ENCODE data around the gene SLC9A4. TPM values are rescaled to one million over a fixed set of nuclear protein-coding genes. Genes with fewer than 3 reads are reported as not detected.

Gene SLC9A4
- total RNA-seq, 1 donor from 2014 or later, result 0.62 TPM

DNA sequence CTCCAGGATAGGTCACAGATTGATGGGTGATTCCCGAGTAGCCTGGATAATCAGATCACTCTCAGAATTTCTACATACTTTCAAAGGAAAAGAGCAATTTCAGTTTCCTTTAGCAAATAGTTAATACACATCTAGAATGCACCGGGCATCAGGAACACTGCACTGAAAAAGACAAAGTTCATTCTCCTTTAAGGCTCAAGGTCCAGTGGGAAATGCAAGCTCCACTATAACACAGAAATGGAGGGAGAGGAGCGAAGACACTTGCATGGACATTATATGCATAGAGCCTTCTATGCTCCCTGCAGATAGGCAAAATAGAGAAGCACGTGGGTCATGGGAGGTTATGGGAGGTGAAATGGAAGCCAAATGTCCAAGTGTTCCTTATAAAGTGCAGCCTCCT is 49.1 kb downstream of the SLC9A4 start:
- TF ChIP-seq CTCF (IDR thresholded peaks at IDR 0.05; ENCODE audit: unreplicated experiment), result no peak
- H3K4me1 Mint-ChIP-seq (ENCODE audit: low read depth), result peaks cover 6% of the 10 kb centered on the region
- H3K27ac Mint-ChIP-seq, result no peak overlapping the region

GRCh38 chr2:102522890-102523289 is 49.9 kb downstream of the SLC9A4 start:
- Mint-ChIP-seq H3K27ac (no peak overlapping the region), H3K9me3 (ENCODE audit: low read depth) (no peaks in the 10 kb centered on the region), H3K4me1 (ENCODE audit: low read depth) (peaks cover 6% of the 10 kb centered on the region), H3K36me3 (ENCODE audit: insufficient read depth) (no peaks in the 10 kb centered on the region), H3K27me3 (no peaks in the 10 kb centered on the region), H3K4me3 (ENCODE audit: low read depth) (no peak overlapping the region)
- no peak for TF ChIP-seq CTCF (IDR thresholded peaks at IDR 0.05; ENCODE audit: unreplicated experiment)
- no peak for DNase-seq (ENCODE audit: low spot score, unreplicated experiment)

More for the DNA sequence above, 49.1 kb downstream of the SLC9A4 start:
- no peak overlapping the region for H3K4me3 Mint-ChIP-seq (ENCODE audit: low read depth)
- H3K27me3 Mint-ChIP-seq, result no peaks in the 10 kb centered on the region
- H3K9me3 Mint-ChIP-seq (ENCODE audit: low read depth), result no peaks in the 10 kb centered on the region
- H3K36me3 Mint-ChIP-seq (ENCODE audit: insufficient read depth), result no peaks in the 10 kb centered on the region
- no peak for DNase-seq (ENCODE audit: low spot score, unreplicated experiment)

- H3K4me3 Mint-ChIP-seq (ENCODE audit: low read depth), result no peak overlapping the region
- no peak for DNase-seq (ENCODE audit: low spot score, unreplicated experiment)
- peaks cover 6% of the 10 kb centered on the region for H3K4me1 Mint-ChIP-seq (ENCODE audit: low read depth)
- no peak for TF ChIP-seq CTCF (IDR thresholded peaks at IDR 0.05; ENCODE audit: unreplicated experiment)
- H3K9me3 Mint-ChIP-seq (ENCODE audit: low read depth), result no peaks in the 10 kb centered on the region
- H3K27me3 Mint-ChIP-seq, result no peaks in the 10 kb centered on the region
- H3K27ac Mint-ChIP-seq, result no peak overlapping the region
- H3K36me3 Mint-ChIP-seq (ENCODE audit: insufficient read depth), result no peaks in the 10 kb centered on the region
Observed at GRCh38 chr2:102523651-102524050, 50.6 kb downstream of the SLC9A4 start.

DNA sequence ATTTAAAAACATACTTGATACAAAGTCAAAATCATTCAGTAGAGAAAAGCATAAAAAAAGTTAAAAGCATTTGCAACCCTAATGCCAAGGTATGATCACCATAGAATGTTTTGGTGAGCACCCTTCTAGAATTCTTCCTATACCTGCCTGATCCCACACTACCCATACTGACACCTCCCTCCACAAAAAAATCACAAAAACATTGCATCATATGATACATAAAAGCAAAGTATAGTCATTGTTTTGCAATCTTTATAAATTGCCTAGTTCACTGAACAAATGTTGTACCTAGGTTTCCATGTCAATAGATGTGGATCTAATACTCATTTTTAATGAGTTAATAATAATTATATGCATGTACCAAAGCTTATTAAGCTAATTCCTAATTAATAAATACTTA is 54.1 kb downstream of the SLC9A4 start:
- Mint-ChIP-seq H3K9me3 (ENCODE audit: low read depth) (peaks cover 2% of the 10 kb centered on the region), H3K4me1 (ENCODE audit: low read depth) (no peaks in the 10 kb centered on the region), H3K36me3 (ENCODE audit: insufficient read depth) (no peaks in the 10 kb centered on the region), H3K27ac (no peak overlapping the region), H3K4me3 (ENCODE audit: low read depth) (no peak overlapping the region), H3K27me3 (no peaks in the 10 kb centered on the region)
- no peak for DNase-seq (ENCODE audit: low spot score, unreplicated experiment)
- TF ChIP-seq CTCF (IDR thresholded peaks at IDR 0.05; ENCODE audit: unreplicated experiment), result no peak

- Mint-ChIP-seq H3K9me3 (ENCODE audit: low read depth) (no peaks in the 10 kb centered on the region), H3K4me3 (ENCODE audit: low read depth) (no peak overlapping the region), H3K36me3 (ENCODE audit: insufficient read depth) (no peaks in the 10 kb centered on the region), H3K27me3 (no peaks in the 10 kb centered on the region), H3K27ac (no peak overlapping the region), H3K4me1 (ENCODE audit: low read depth) (peaks cover 8% of the 10 kb centered on the region)
- no peak for DNase-seq (ENCODE audit: low spot score, unreplicated experiment)
- no peak for TF ChIP-seq CTCF (IDR thresholded peaks at IDR 0.05; ENCODE audit: unreplicated experiment)
Observed at GRCh38 chr2:102538491-102538890, 65.5 kb downstream of the SLC9A4 start.

All from progenitor cell of endocrine pancreas (in vitro differentiated cells).